Brain microvascular endothelial cell (primary cell): ENCODE data around the gene THAP2.

Experiments used
- DNase-seq: peaks from one replicate; pipeline ENCODE4 v3.0.0-alpha.2; 2020
- H3K27ac ChIP-seq: fragments of 250-450 bp; sonication (Bioruptor Pico); 2 replicates; pipeline ENCODE4 v1.5.1; 2020; ENCODE audit warnings: mild to moderate bottlenecking, moderate library complexity
- H3K27me3 ChIP-seq: fragments of 250-450 bp; sonication (Bioruptor Pico); replicated peaks from 2 replicates; pipeline ENCODE4 v1.5.1; 2020; ENCODE audit warnings: mild to moderate bottlenecking
- H3K36me3 ChIP-seq: fragments of 250-450 bp; sonication (Bioruptor Pico); replicated peaks from 2 replicates; pipeline ENCODE4 v1.5.1; 2020; ENCODE audit warnings: mild to moderate bottlenecking
- H3K4me3 ChIP-seq: 2 replicates; pipeline ENCODE4 v1.5.1; 2011; ENCODE audit warnings: low read depth, mild to moderate bottlenecking, control low read depth, low read length, moderate library complexity
- in situ Hi-C: cut with HindIII; loops from 2 replicates; pipeline ENCODE4 v1.10.0; 2017; ENCODE audit warnings: low sequenced_read_pairs, low pct_ligation_motif_present
- TF ChIP-seq, protein P1 (sequence below): IDR thresholded peaks from 2 replicates; pipeline ENCODE4 v1.5.1; 2011; ENCODE audit warnings: low read depth, mild to moderate bottlenecking, moderate library complexity, low read length, control low read depth, inconsistent platforms; ENCODE audit errors: missing control alignments

Gene THAP2

DNA sequence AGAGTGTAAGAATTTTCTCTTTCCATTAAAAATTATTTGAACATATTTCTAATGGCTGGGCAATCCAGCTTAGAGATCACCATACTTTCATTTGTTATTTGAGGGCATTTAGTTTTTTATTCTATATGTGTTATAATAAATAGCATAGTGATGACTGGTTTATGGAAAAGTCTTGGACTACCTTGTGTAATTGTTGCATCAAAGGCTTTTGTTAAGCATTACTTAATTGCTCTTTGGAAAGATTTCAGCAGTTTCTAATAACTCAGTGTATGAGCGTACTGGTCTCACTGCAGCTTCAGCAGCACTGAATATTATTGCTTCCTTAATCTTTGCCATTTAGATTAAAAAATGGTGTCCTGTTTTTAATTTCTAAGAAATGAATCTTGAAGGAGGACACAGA, 44.6 kb downstream of the THAP2 start:
- no peak for DNase-seq
- H3K27me3 ChIP-seq: no peaks in the 10 kb centered on the region
- H3K4me3 ChIP-seq: no peak overlapping the region
- H3K27ac ChIP-seq: no peak overlapping the region
- in situ Hi-C loops: no loop called here
- no peaks in the 10 kb centered on the region for H3K36me3 ChIP-seq
- TF ChIP-seq, protein P1, sequence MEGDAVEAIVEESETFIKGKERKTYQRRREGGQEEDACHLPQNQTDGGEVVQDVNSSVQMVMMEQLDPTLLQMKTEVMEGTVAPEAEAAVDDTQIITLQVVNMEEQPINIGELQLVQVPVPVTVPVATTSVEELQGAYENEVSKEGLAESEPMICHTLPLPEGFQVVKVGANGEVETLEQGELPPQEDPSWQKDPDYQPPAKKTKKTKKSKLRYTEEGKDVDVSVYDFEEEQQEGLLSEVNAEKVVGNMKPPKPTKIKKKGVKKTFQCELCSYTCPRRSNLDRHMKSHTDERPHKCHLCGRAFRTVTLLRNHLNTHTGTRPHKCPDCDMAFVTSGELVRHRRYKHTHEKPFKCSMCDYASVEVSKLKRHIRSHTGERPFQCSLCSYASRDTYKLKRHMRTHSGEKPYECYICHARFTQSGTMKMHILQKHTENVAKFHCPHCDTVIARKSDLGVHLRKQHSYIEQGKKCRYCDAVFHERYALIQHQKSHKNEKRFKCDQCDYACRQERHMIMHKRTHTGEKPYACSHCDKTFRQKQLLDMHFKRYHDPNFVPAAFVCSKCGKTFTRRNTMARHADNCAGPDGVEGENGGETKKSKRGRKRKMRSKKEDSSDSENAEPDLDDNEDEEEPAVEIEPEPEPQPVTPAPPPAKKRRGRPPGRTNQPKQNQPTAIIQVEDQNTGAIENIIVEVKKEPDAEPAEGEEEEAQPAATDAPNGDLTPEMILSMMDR: no peak

DNA sequence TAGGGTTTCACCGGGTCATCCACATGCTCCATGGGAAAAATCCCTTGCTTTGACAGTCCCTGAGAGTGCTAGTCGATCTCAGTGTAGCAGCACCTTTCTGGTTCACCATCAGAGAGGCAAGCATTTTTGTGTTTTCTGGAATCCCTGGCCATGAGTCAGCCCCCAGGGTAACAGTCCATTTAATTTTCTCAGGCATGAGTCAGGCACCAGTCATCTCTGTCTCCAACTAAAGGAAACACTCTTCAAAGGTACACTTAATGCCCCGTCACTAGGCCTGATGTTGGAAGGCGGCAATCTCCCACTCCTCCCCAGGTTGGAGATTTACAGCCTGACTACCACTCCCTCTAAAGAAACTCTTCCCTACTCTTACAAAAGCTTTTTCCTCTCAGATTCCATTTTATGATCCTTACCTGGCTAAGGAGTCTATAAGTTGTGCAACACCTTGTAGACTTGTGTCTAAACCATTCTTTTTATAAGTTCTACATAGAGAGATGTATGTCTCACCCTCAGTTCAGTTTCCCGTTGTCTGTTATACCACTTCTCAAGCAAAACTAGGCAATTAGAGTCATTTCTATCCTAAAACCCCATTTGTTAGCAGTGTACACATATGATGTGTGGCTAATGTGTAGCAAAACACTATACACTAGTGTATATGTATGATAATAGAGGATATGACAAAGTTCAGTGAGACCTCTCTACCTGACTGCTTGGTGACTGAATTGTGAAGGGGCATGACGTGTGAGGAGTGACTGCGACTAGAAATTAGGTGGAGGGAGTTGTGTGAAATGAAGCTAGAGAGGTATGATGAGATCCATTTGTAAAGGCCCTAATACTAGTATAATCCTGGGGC, 46.4 kb downstream of the THAP2 start:
- TF ChIP-seq, protein P1: no peak
- in situ Hi-C loops: no loop called here
- Histone ChIP-seq H3K36me3 (no peaks in the 10 kb centered on the region), H3K4me3 (no peak overlapping the region), H3K27ac (peak overlapping the region; percentile 69), H3K27me3 (no peaks in the 10 kb centered on the region)
- DNase-seq: peak; percentile 89

DNA sequence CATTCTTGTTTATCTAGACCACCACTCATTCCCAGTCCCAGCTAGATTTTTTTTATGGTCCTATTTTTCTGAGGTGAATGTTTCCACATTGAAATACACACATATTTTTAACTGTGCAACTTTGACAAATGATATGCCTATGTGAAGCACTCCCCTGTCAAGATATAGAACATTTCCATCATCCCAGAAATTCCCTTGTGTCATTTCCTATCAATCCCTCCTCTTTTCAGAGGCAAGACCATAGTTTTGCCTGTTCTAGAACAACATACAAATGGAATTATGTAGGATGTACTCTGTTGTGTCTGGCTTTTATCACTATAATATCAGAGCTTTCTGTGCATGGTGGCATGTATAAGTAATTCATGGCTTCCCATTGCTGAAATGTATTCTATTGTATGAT, 54.5 kb downstream of the THAP2 start:
- TF ChIP-seq, protein P1: no peak
- DNase-seq: no peak
- Histone ChIP-seq H3K4me3 (no peak overlapping the region), H3K27me3 (no peaks in the 10 kb centered on the region), H3K36me3 (no peaks in the 10 kb centered on the region), H3K27ac (no peak overlapping the region)
- in situ Hi-C loops: no loop called here

DNA sequence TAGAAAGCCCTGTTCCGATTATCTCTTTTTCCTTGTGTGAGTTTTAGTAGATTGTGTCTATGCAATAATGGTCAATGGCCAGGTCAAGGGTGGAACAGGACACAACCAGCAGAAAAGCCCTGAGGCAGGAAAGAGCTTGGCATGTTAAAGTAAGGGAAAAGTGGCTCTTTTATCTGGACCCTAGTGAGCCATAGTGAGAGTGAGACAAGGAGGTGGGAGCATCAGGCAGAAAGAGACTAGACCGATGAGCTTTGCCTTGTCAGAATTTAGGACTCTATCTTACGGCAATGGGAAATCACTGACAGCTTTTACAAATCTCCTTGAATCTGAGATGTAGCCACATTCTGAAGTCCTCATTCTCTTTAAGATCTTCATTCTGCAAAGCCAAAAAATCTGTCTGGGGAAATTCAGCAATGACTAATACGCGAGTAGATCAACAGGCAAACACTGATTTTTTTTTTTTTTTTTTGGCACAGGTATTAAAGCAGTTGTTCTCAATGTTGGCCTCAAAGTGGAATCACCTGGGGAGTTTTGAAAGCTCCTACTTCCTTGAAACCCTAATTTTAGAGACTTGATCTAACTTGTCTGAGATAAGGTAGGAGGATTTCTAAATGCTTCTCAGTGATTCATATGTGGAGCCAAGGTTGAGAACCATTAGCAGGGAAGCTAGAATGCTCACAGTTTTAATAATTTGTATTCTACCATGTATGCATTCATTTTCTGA, 55.7 kb downstream of the THAP2 start:
- Histone ChIP-seq H3K27ac (no peak overlapping the region), H3K4me3 (no peak overlapping the region), H3K36me3 (no peaks in the 10 kb centered on the region), H3K27me3 (no peaks in the 10 kb centered on the region)
- in situ Hi-C loops: no loop called here
- no peak for DNase-seq
- TF ChIP-seq, protein P1: no peak

DNA sequence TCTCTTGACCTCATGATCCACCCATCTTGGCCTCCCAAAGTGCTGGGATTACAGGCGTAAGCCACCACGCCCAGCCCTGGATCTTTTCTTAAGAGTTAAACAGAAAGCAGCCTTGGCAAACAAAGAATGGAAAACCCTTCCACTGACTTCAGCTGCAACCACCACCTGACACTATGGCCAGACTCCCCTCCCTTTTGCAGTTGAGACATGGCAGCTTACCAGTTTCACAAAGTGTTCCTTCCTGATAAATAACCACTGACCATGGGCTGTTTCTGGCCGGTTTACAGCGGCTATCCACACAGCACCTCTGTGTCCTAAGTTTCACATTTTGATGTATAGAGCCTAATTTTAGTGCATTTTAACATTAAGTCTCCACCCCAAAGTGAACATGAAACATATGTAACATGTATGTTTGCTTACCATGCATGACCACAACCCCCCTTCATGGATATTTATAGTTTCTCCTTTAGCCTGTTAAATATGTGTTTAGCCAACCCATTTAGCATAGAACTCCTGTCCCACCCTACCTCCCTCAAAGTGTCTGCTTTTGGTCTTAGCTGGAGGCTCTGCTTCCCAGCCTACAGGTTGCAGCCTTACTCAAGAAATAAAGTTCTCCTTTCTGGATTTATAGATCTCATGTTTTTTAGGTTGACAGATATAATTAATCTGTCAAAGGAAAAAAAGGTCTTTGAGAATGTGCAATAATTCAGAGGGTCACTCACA, 57.8 kb downstream of the THAP2 start:
- no peak for DNase-seq
- Histone ChIP-seq H3K4me3 (no peak overlapping the region), H3K36me3 (no peaks in the 10 kb centered on the region), H3K27me3 (no peaks in the 10 kb centered on the region), H3K27ac (no peak overlapping the region)
- in situ Hi-C loops: no loop called here
- TF ChIP-seq, protein P1: no peak
